H9 (cell line): Measurements from ENCODE around the gene CDKL5. TPM values are rescaled to one million over a fixed set of nuclear protein-coding genes. Genes with fewer than 3 reads are reported as not detected.

Source experiments
- DNase-seq: peaks from one replicate; pipeline ENCODE4 v3.0.0-alpha.2; 2017
- H2AFZ ChIP-seq: one replicate; pipeline ENCODE4 v1.6.1; 2013; ENCODE audit warnings: mild to moderate bottlenecking, low read length, control low read depth, moderate library complexity
- H2AK5ac ChIP-seq: 2 replicates; pipeline ENCODE4 v1.6.1; 2013; ENCODE audit warnings: low read length, control low read depth, mixed read lengths; ENCODE audit not compliant: insufficient read length
- H2BK120ac ChIP-seq: one replicate; pipeline ENCODE4 v1.6.1; 2013; ENCODE audit warnings: low read depth, mild to moderate bottlenecking, low read length, control low read depth, inconsistent platforms; ENCODE audit not compliant: poor library complexity, severe bottlenecking
- H2BK12ac ChIP-seq: 2 replicates; pipeline ENCODE4 v1.6.1; 2013; ENCODE audit warnings: low read length, control low read depth, mixed read lengths, low read depth; ENCODE audit not compliant: insufficient read length
- H2BK15ac ChIP-seq: 2 replicates; pipeline ENCODE4 v1.6.1; 2013; ENCODE audit warnings: low read depth, low read length, control low read depth
- H2BK20ac ChIP-seq: one replicate; pipeline ENCODE4 v1.6.1; 2013; ENCODE audit warnings: low read depth, mild to moderate bottlenecking, low read length, control low read depth, inconsistent platforms; ENCODE audit not compliant: poor library complexity, severe bottlenecking
- H2BK5ac ChIP-seq: 2 replicates; pipeline ENCODE4 v1.6.1; 2013; ENCODE audit warnings: low read length, control low read depth, mixed read lengths; ENCODE audit not compliant: insufficient read length
- H3K14ac ChIP-seq: 2 replicates; pipeline ENCODE4 v1.6.1; 2013; ENCODE audit warnings: low read length, control low read depth; ENCODE audit not compliant: insufficient read depth
- H3K18ac ChIP-seq: 2 replicates; pipeline ENCODE4 v1.6.1; 2013; ENCODE audit warnings: low read depth, mild to moderate bottlenecking, mixed read lengths, low read length, control low read depth; ENCODE audit not compliant: insufficient read length
- H3K23ac ChIP-seq: 2 replicates; pipeline ENCODE4 v1.6.1; 2013; ENCODE audit warnings: low read length, control low read depth, mixed read lengths, low read depth; ENCODE audit not compliant: insufficient read length
- H3K23me2 ChIP-seq: 2 replicates; pipeline ENCODE4 v1.6.1; 2013; ENCODE audit warnings: low read depth, mild to moderate bottlenecking, mixed read lengths, low read length, control low read depth; ENCODE audit not compliant: insufficient read length, poor library complexity, severe bottlenecking
- H3K27ac ChIP-seq: 2 replicates; pipeline ENCODE4 v1.5.1; 2013; ENCODE audit warnings: low read length, control low read depth, mixed read lengths, low read depth; ENCODE audit not compliant: insufficient read length
- H3K27me3 ChIP-seq: 2 replicates; pipeline ENCODE4 v1.6.1; 2013; ENCODE audit warnings: low read length, control low read depth, inconsistent platforms; ENCODE audit not compliant: insufficient read depth
- H3K4ac ChIP-seq: 2 replicates; pipeline ENCODE4 v1.6.1; 2013; ENCODE audit warnings: low read depth, mild to moderate bottlenecking, control low read depth, inconsistent platforms, low read length, moderate library complexity
- H3K4me1 ChIP-seq: 2 replicates; pipeline ENCODE4 v1.6.1; 2013; ENCODE audit warnings: low read length, control low read depth, inconsistent platforms; ENCODE audit not compliant: insufficient read depth
- H3K4me2 ChIP-seq: 2 replicates; pipeline ENCODE4 v1.6.1; 2013; ENCODE audit warnings: low read length, control low read depth, mixed read lengths; ENCODE audit not compliant: insufficient read length, insufficient read depth
- H3K56ac ChIP-seq: 2 replicates; pipeline ENCODE4 v1.6.1; 2013; ENCODE audit warnings: low read depth, mild to moderate bottlenecking, mixed read lengths, low read length, control low read depth; ENCODE audit not compliant: insufficient read length
- H3K79me1 ChIP-seq: 2 replicates; pipeline ENCODE4 v1.6.1; 2013; ENCODE audit warnings: low read depth, mild to moderate bottlenecking, moderate library complexity, low read length, control low read depth, inconsistent platforms; ENCODE audit not compliant: insufficient read depth, poor library complexity, severe bottlenecking
- H3K79me2 ChIP-seq: 2 replicates; pipeline ENCODE4 v1.6.1; 2013; ENCODE audit warnings: low read length, control low read depth, inconsistent platforms; ENCODE audit not compliant: insufficient read depth
- H3K9ac ChIP-seq: 2 replicates; pipeline ENCODE4 v1.6.1; 2013; ENCODE audit warnings: low read length, control low read depth, mixed read lengths; ENCODE audit not compliant: insufficient read length; ENCODE audit errors: extremely low read depth
- H3K9me3 ChIP-seq: one replicate; pipeline ENCODE4 v1.6.1; 2013; ENCODE audit warnings: low read depth, low read length, inconsistent platforms; ENCODE audit not compliant: control insufficient read depth
- H3T11ph ChIP-seq: one replicate; pipeline ENCODE4 v1.6.1; 2013; ENCODE audit warnings: mild to moderate bottlenecking, low read length, control low read depth, inconsistent platforms
- H4K20me1 ChIP-seq: one replicate; pipeline ENCODE4 v1.6.1; 2013; ENCODE audit not compliant: control insufficient read depth, insufficient read length, insufficient read depth
- H4K5ac ChIP-seq: 2 replicates; pipeline ENCODE4 v1.6.1; 2013; ENCODE audit warnings: low read depth, mild to moderate bottlenecking, mixed read lengths, low read length, control low read depth; ENCODE audit not compliant: insufficient read length
- H4K8ac ChIP-seq: replicated peaks from 2 replicates; pipeline ENCODE4 v1.6.1; 2013; ENCODE audit warnings: low read length, control low read depth, mixed read lengths, low read depth; ENCODE audit not compliant: insufficient read length
- H4K91ac ChIP-seq: 2 replicates; pipeline ENCODE4 v1.6.1; 2013; ENCODE audit warnings: low read depth, mild to moderate bottlenecking, moderate library complexity, mixed read lengths, low read length, control low read depth; ENCODE audit not compliant: insufficient read length
- H3K27ac Mint-ChIP-seq, 3 experiments: 2 replicates in 2 of 3; 3 replicates in 1 of 3; pipeline ENCODE4 v1.8.0; 2020 to 2021; ENCODE audit warnings: mixed read lengths in 3 of 3, mild to moderate bottlenecking in 1 of 3, moderate library complexity in 1 of 3
- H3K27me3 Mint-ChIP-seq: 2 replicates; pipeline ENCODE4 v1.8.0; 2021; ENCODE audit warnings: low read depth, mild to moderate bottlenecking, moderate library complexity, mixed read lengths
- H3K36me3 Mint-ChIP-seq, 3 experiments: 2 replicates in 2 of 3; 3 replicates in 1 of 3; pipeline ENCODE4 v1.8.0; 2020 to 2021; ENCODE audit warnings: low read depth in 3 of 3, mixed read lengths in 3 of 3; ENCODE audit not compliant: insufficient read depth in 1 of 3
- H3K4me1 Mint-ChIP-seq, 2 experiments: 2 replicates each; pipeline ENCODE4 v1.8.0; 2020; ENCODE audit warnings: mixed read lengths in 2 of 2
- H3K4me3 Mint-ChIP-seq, 2 experiments: 2 replicates in 1 of 2; 3 replicates in 1 of 2; pipeline ENCODE4 v1.8.0; 2020 to 2021; ENCODE audit warnings: mild to moderate bottlenecking in 2 of 2, mixed read lengths in 2 of 2, moderate library complexity in 1 of 2
- H3K9me3 Mint-ChIP-seq, 2 experiments: 2 replicates in 1 of 2; 3 replicates in 1 of 2; pipeline ENCODE4 v1.8.0; 2020; ENCODE audit warnings: mild to moderate bottlenecking in 2 of 2, mixed read lengths in 2 of 2, moderate library complexity in 1 of 2
- CTCF ChIP-seq: fragments of 200-600 bp; sonication (generic); conservative IDR thresholded peaks from 3 replicates; pipeline ENCODE4 v1.8.0; 2021; ENCODE audit warnings: antibody characterized with exemption, mild to moderate bottlenecking
- WGBS: extraction: QIAGEN DNeasy Blood & Tissue Kit; methylation state at CpG from one replicate; pipeline ENCODE4 v1.1.7; 2013; ENCODE audit warnings: missing lambda C conversion rate, low lambda C conversion rate, mixed read lengths; ENCODE audit not compliant: insufficient read length; ENCODE audit errors: extremely low coverage; 5-methylcytosine and 5-hydroxymethylcytosine counted together
- total RNA-seq: library from RNA; stranded (reverse); gene quantifications from 2 replicates; pipeline ENCODE4 v1.2.1, GENCODE V29; 2021

Gene CDKL5
- total RNA-seq, 1 experiment from 2014 or later = 19.5 TPM

- Mint-ChIP-seq H3K27ac (no peak overlapping the region), H3K9me3 (peaks cover 58 to 63% of the 10 kb centered on the region in 2 experiments), H3K27me3 (no peaks in the 10 kb centered on the region), H3K4me1 (peaks cover 17 to 18% of the 10 kb centered on the region in 2 experiments), H3K36me3 (peaks cover 0 to 10% (median 7%) of the 10 kb centered on the region in 3 experiments; a peak in 5 of 7 replicates), H3K4me3 (no peak overlapping the region)
- Histone ChIP-seq H3K4ac (no peak overlapping the region), H3K4me1 (no peaks in the 10 kb centered on the region), H3K79me2 (no peaks in the 10 kb centered on the region; the same call in 1 of the 2 replicates), H3K14ac (no peak overlapping the region), H2AK5ac (no peak overlapping the region), H3K4me2 (no peak overlapping the region), H3K27me3 (no peaks in the 10 kb centered on the region), H3K79me1 (no peaks in the 10 kb centered on the region), H2BK15ac (no peak overlapping the region), H3K27ac (no peak overlapping the region), H2AFZ (no peak overlapping the region), H3K23ac (no peak overlapping the region), H2BK5ac (no peak overlapping the region), H4K8ac (no peak overlapping the region), H4K5ac (no peak overlapping the region), H2BK20ac (no peak overlapping the region), H3T11ph (no peak overlapping the region), H3K18ac (no peak overlapping the region), H2BK12ac (no peak overlapping the region), H3K9me3 (peaks cover 6% of the 10 kb centered on the region), H3K9ac (no peak overlapping the region), H2BK120ac (no peak overlapping the region), H3K56ac (no peak overlapping the region), H3K23me2 (no peaks in the 10 kb centered on the region), H4K20me1 (no peaks in the 10 kb centered on the region), H4K91ac (no peak overlapping the region)
- no peak for DNase-seq
- TF ChIP-seq CTCF = no peak
- WGBS = no CpG with 5 or more reads among the region's 4 CpGs
Measured at GRCh38 chrX:18465051-18465450, 39.6 kb downstream of the CDKL5 start.
